Measurements from ENCODE around the gene NDUFB3.

Gene NDUFB3

GRCh38 chr2:201128033-201128432 lies 56.2 kb downstream of the NDUFB3 start:
- no peak for DNase-seq (ENCODE audit: low read depth in 3 of 3)

GRCh38 chr2:201128933-201129505 lies 57.2 kb downstream of the NDUFB3 start:
- no peak for DNase-seq (ENCODE audit: low read depth in 3 of 3)

- no peak for DNase-seq (ENCODE audit: low read depth in 3 of 3)
Observed at GRCh38 chr2:201130524-201131186, 58.9 kb downstream of the NDUFB3 start.

- DNase-seq (ENCODE audit: low read depth in 3 of 3), result no peak
Observed at GRCh38 chr2:201132518-201132917, 60.7 kb downstream of the NDUFB3 start.
